ENCODE data around the gene RINT1.
"Not testable (repeated sequence)": the region's sequence is repeated elsewhere in the genome, so short reads cannot be mapped to it uniquely, and the experiment has no call there.

RINT1 gene

DNA sequence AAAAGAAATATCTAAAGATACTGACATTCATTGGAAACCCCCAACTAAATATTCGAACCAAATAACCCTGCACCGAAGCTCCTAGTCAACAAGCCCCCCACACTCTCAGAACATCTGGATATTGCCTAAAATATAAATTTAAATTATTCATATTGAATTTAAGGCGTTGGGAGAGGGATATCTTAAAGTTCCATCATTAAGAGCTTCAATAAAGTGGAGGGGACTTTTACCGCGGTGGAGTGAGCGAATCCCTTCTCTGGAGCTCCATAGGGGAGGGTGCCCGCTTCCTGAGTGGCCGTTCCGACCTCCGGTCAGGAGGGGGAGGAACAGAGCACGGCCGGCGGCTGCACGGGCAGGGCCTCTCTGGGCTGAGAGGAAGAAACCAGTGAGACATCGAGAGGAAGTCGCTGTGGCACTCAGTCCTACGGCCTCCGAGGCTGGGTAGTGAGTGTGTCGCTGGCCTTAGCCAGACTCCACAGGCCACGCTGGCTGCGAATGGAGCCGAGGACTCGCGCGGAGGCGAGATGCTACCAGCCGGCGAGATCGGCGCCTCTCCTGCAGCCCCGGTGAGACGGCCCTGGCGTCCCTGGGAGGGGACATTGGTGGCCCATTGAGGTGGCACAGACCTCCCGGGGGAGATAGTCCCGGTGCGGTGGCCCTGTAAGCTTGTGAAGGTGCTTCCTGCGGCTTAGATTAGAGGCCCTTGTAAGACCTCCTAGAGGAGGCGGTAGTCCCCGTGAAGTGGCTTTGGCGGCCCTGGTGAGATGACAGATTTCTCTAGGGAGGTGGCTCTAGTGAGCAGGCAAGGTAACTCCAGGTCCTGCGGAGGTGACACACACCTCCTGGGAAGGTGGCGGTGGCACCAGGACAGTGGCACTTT is at the start of gene RINT1:
RINT1 (plus strand) TSS at position 410 of the 880 bp plus-strand sequence; CDS start at position 525, 115 bp downstream.
- peak within 1 kb of the TSS; percentile 99 for H3K4me3 ChIP-seq
- DNase-seq (ENCODE audit: low spot score in 2 of 2): peak; percentile 88 to 94
- H3K36me3 ChIP-seq (replicated peaks): peaks cover 12% of the 10 kb centered on the region
- no peaks in the 10 kb centered on the region for H3K9me3 ChIP-seq
- in situ Hi-C loops (cut with MboI; ENCODE audit: low sequenced_read_pairs): no loop called here
- H3K4me1 ChIP-seq: peaks cover 6% of the 10 kb centered on the region
- H3K27me3 ChIP-seq (ENCODE audit: low read depth): no peaks in the 10 kb centered on the region

DNA sequence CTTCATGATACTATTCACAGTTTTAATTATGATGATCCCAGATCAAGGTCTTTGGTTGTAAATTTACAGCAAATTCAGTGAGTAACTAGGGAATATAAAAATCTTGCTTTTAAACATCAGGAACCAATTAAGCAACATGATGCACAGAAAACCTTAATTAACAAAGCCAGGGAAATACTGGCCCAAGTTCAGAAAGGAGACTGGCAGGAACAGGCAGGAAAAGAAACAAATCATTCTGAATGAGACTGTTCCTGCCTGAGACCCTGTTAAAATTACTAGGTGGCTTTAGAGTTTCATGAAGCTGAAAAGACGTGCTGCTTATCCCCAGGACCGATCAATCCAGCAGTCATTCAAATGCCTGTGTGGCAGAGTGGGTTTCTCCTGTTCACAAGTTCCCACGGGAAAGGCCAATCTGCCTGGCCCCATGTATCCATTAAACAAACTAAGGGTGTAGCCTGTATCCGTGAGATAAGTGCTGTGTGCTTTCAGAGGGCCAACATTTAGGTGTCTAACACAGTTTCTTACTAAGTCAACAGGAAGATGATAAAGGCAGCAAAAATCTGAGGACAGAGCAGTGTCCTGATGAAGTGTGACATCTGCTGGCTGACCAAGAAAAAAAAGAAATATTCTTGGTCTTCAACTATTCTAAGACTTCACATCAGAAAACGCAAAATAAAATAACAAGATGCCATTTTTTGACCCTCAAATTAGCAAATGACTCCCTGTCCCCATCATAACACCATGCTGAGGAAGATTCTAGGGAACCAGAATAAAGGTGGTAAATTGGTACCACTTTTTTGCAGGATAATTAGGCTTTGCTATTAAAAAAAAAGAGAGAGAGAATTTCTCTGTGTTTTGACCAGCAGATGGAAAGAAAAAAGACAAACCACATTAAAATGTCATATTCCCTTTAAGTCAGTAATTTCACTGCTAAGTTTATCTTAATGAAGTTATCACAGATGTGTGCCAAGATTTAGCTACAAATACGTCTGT is 44.1 kb upstream of the RINT1 start:
- no peak for DNase-seq (ENCODE audit: low spot score in 2 of 2)
- Histone ChIP-seq H3K4me1 (no peaks in the 10 kb centered on the region), H3K36me3 (replicated peaks) (peaks cover 43% of the 10 kb centered on the region), H3K9me3 (no peaks in the 10 kb centered on the region), H3K4me3 (no peak overlapping the region), H3K27me3 (ENCODE audit: low read depth) (no peaks in the 10 kb centered on the region)
- in situ Hi-C loops (cut with MboI; ENCODE audit: low sequenced_read_pairs): no loop called here

DNA sequence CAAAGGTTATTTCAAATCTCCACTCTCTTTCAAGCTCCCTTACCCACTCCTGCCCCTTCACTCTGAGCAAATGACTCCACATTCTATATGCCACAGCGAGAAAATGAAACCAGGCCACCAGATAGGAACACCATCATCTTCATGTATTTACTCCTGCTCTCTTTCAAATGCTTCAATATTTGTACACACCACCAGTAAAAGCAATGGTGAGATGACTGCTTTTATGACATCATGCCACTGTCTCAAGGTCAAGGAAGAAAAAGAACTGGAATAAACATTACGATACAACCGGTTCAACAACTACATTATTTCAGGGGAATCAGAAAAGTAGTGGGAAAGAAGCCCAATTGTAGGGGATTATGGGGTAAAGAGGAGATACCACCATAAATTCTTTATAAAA is 42.6 kb upstream of the RINT1 start:
- Histone ChIP-seq H3K27me3 (ENCODE audit: low read depth) (no peaks in the 10 kb centered on the region), H3K4me1 (no peaks in the 10 kb centered on the region), H3K4me3 (no peak overlapping the region), H3K36me3 (replicated peaks) (peaks cover 44% of the 10 kb centered on the region), H3K9me3 (no peaks in the 10 kb centered on the region)
- in situ Hi-C loops (cut with MboI; ENCODE audit: low sequenced_read_pairs): no loop called here
- no peak for DNase-seq (ENCODE audit: low spot score in 2 of 2)

DNA sequence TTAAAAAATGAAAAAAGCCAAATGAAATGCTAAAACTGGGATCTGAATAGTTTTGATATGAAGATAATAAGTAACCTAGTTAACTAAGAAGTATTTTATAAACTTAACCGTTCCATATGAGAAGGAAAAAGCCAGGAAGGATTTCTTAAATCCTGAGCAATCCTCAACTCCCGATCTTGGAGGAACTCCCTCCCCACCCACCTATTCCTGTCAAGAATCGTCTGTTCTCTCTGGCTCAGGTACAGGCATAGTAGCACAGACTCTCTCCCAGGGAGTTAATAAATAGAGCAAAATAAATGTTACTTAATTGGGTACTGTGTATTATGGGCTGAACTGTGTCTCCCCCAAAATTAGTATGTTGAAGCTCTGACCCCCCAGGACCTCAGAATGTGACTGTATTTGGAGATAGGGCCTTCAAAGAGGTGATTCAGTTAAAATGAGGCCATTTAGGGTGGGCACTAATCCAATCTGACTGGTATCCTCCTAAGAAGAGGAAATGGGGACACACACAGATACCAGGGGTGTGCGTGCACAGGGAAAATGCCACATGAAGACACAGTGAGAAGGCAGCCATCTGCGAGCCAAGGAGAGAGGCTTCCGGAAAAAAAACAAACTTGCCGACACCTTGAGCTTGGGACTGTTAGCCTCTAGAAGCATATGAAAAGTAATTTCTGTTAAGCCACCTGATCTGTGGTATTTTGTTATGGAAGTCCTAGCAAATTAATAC is 38.6 kb upstream of the RINT1 start:
- Histone ChIP-seq H3K9me3 (no peaks in the 10 kb centered on the region), H3K27me3 (ENCODE audit: low read depth) (no peaks in the 10 kb centered on the region), H3K4me3 (no peak overlapping the region), H3K36me3 (replicated peaks) (peaks cover 43% of the 10 kb centered on the region), H3K4me1 (no peaks in the 10 kb centered on the region)
- no peak for DNase-seq (ENCODE audit: low spot score in 2 of 2)
- in situ Hi-C loops (cut with MboI; ENCODE audit: low sequenced_read_pairs): no loop called here

DNA sequence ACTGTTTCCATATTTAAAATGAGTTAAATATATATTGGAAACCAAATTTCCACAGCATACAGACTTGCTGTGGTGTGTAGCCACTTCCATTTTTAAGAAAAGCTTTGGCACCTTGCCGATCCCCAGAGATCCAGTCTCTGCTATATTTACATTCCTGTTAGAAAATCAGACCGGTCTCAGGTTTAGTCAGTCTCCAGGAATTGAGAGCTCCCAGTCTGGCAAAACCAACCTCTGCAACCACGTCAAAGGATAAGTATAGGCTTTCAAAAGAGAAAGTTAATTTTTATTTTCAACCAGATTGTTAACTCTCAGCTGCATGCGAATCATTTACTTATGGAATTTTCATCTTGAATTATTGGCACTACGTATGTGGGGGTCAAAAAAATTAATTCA is 38.1 kb upstream of the RINT1 start:
- DNase-seq (ENCODE audit: low spot score in 2 of 2): no peak
- in situ Hi-C loops (cut with MboI; ENCODE audit: low sequenced_read_pairs): no loop called here
- Histone ChIP-seq H3K9me3 (no peaks in the 10 kb centered on the region), H3K4me3 (no peak overlapping the region), H3K27me3 (ENCODE audit: low read depth) (no peaks in the 10 kb centered on the region), H3K4me1 (no peaks in the 10 kb centered on the region), H3K36me3 (replicated peaks) (peaks cover 41% of the 10 kb centered on the region)

GRCh38 chr7:105496521-105496920 is 35.5 kb upstream of the RINT1 start:
- Histone ChIP-seq H3K36me3 (replicated peaks) (peaks cover 52% of the 10 kb centered on the region), H3K4me1 (no peaks in the 10 kb centered on the region), H3K4me3 (no peak overlapping the region), H3K9me3 (no peaks in the 10 kb centered on the region), H3K27me3 (ENCODE audit: low read depth) (no peaks in the 10 kb centered on the region)
- in situ Hi-C loops (cut with MboI; ENCODE audit: low sequenced_read_pairs): no loop called here
- no peak for DNase-seq (ENCODE audit: low spot score in 2 of 2)

DNA sequence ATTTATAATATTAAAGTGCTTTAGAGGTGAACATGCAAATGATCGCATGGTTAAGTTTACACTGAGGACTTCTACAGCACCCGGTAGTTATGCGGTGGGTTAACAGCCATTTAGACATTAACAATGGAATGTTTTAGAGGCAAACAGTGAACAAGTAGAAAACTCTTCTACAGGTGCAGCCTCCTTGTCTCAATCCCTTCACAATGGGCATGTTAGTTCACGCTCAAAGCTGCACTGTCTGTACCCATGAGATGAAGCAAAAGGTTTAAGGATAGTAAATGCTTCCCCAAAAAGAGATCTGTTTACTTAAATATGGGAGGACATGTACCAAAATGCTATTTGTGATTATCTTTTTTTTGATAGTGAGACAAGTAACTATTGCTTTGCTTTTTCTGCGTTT is 35.0 kb upstream of the RINT1 start:
- no peak for DNase-seq (ENCODE audit: low spot score in 2 of 2)
- Histone ChIP-seq H3K36me3 (replicated peaks) (peaks cover 53% of the 10 kb centered on the region), H3K9me3 (no peaks in the 10 kb centered on the region), H3K27me3 (ENCODE audit: low read depth) (no peaks in the 10 kb centered on the region), H3K4me3 (no peak overlapping the region), H3K4me1 (no peaks in the 10 kb centered on the region)
- in situ Hi-C loops (cut with MboI; ENCODE audit: low sequenced_read_pairs): no loop called here

GRCh38 chr7:105502173-105502572 is 29.8 kb upstream of the RINT1 start:
- in situ Hi-C loops (cut with MboI; ENCODE audit: low sequenced_read_pairs): no loop called here
- Histone ChIP-seq H3K27me3 (ENCODE audit: low read depth) (no peaks in the 10 kb centered on the region), H3K4me3 (no peak overlapping the region), H3K4me1 (no peaks in the 10 kb centered on the region), H3K9me3 (no peaks in the 10 kb centered on the region), H3K36me3 (replicated peaks) (peaks cover 76% of the 10 kb centered on the region)
- no peak for DNase-seq (ENCODE audit: low spot score in 2 of 2)

- no peaks in the 10 kb centered on the region for H3K4me1 ChIP-seq
- in situ Hi-C loops (cut with MboI; ENCODE audit: low sequenced_read_pairs): no loop called here
- H3K27me3 ChIP-seq (ENCODE audit: low read depth): no peaks in the 10 kb centered on the region
- no peak for DNase-seq (ENCODE audit: low spot score in 2 of 2)
- no peak overlapping the region for H3K4me3 ChIP-seq
- H3K9me3 ChIP-seq: no peaks in the 10 kb centered on the region
- H3K36me3 ChIP-seq (replicated peaks): peaks cover 41% of the 10 kb centered on the region
Measured at GRCh38 chr7:105512415-105512814, 19.6 kb upstream of the RINT1 start.

DNA sequence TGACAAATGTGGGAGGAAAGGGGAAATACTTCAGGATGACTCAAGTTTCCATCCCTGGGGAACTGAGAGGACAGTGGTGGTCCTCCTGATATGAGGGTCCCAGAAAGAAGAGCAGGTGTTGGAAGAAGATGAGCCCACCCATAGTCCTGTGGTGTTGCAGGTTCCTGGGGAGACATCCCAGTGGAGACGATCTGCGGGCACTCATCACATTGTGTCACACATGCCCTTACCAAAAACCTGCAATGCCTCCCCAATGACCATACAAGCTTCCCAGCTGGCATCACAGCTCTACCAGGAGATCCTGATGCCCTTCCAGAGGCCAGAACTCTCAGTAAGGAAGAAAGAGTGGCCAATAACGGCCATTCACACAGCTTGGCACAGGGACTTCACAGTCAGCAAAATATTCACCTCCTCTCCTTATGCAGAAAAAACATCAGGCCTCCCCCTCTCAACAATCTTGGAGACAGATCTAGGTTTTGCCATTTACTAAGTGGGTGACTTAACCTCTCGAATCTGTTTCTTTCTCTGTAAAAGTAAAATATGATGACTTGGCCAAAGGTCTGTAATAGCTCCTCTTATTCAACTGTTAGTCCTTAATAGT is 19.0 kb upstream of the RINT1 start:
- H3K9me3 ChIP-seq: no peaks in the 10 kb centered on the region
- H3K4me3 ChIP-seq: no peak overlapping the region
- in situ Hi-C loops (cut with MboI; ENCODE audit: low sequenced_read_pairs): no loop called here
- DNase-seq (ENCODE audit: low spot score in 2 of 2): no peak
- no peaks in the 10 kb centered on the region for H3K27me3 ChIP-seq (ENCODE audit: low read depth)
- no peaks in the 10 kb centered on the region for H3K4me1 ChIP-seq
- peaks cover 36% of the 10 kb centered on the region for H3K36me3 ChIP-seq (replicated peaks)

DNA sequence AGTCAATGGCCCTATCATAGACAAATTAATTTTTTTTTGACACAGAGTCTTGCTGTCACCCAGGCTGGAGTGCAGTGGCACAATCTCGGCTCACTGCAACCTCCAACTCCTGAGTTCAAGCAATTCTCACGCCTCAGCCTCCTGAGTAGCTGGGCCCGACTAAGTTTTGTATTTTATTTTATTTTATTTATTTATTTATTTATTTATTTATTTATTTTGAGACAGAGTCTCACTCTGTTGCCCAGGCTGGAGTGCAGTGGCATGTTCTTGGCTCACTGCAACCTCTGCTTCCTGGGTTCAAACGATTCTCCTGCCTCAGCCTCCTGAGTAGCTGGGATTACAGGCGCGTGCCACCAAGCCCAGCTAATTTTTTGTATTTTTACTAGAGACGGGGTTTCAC is 16.4 kb upstream of the RINT1 start:
- H3K4me1 ChIP-seq; in situ Hi-C loops (cut with MboI; ENCODE audit: low sequenced_read_pairs); H3K27me3 ChIP-seq (ENCODE audit: low read depth); DNase-seq (ENCODE audit: low spot score in 2 of 2); H3K9me3 ChIP-seq; H3K4me3 ChIP-seq: not testable (repeated sequence)
- peaks cover 47% of the 10 kb centered on the region for H3K36me3 ChIP-seq (replicated peaks)

GRCh38 chr7:105519353-105519752 is 12.6 kb upstream of the RINT1 start:
- H3K4me3 ChIP-seq: no peak overlapping the region
- peaks cover 9% of the 10 kb centered on the region for H3K4me1 ChIP-seq
- no peaks in the 10 kb centered on the region for H3K9me3 ChIP-seq
- no peak for DNase-seq (ENCODE audit: low spot score in 2 of 2)
- peaks cover 39% of the 10 kb centered on the region for H3K36me3 ChIP-seq (replicated peaks)
- no peaks in the 10 kb centered on the region for H3K27me3 ChIP-seq (ENCODE audit: low read depth)
- in situ Hi-C loops (cut with MboI; ENCODE audit: low sequenced_read_pairs): no loop called here

DNA sequence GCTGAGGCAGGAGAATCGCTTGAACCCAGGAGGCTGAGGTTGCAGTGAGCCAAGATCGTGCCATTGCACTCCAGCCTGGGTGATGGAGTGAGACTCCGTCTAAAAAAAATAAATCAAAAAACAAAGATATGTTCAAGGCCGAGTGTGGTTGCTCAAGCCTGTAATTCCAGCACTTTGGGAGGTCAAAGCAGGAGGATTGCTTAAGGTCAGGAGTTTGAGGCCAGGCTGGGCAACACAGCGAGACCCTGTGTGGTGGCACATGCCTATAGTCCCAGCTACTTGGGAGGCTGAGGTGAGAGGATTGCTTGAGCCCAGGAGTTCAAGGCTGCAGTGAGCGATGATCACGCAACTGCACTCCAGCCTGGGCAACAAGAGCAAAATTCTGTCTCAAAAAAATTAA is 11.4 kb upstream of the RINT1 start:
- H3K4me1 ChIP-seq; in situ Hi-C loops (cut with MboI; ENCODE audit: low sequenced_read_pairs); H3K27me3 ChIP-seq (ENCODE audit: low read depth); H3K9me3 ChIP-seq; DNase-seq (ENCODE audit: low spot score in 2 of 2): not testable (repeated sequence)
- Histone ChIP-seq H3K36me3 (replicated peaks) (peaks cover 32% of the 10 kb centered on the region), H3K4me3 (peak overlapping the region; percentile 58)
